GM21360 (cell line): Measurements from ENCODE around the gene MTX3.
A peak's percentile ranks its signal among the peaks of the same experiment; 100 is the strongest.

ENCODE experiments used
- ATAC-seq: cut with Tn5 transposase; IDR thresholded peaks from one replicate; pipeline ENCODE4 v1.9.1; 2021; ENCODE audit warnings: mild to moderate bottlenecking, moderate library complexity; ENCODE audit not compliant: unreplicated experiment

Gene MTX3, protein sequence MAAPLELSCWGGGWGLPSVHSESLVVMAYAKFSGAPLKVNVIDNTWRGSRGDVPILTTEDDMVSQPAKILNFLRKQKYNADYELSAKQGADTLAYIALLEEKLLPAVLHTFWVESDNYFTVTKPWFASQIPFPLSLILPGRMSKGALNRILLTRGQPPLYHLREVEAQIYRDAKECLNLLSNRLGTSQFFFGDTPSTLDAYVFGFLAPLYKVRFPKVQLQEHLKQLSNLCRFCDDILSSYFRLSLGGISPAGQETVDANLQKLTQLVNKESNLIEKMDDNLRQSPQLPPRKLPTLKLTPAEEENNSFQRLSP

DNA sequence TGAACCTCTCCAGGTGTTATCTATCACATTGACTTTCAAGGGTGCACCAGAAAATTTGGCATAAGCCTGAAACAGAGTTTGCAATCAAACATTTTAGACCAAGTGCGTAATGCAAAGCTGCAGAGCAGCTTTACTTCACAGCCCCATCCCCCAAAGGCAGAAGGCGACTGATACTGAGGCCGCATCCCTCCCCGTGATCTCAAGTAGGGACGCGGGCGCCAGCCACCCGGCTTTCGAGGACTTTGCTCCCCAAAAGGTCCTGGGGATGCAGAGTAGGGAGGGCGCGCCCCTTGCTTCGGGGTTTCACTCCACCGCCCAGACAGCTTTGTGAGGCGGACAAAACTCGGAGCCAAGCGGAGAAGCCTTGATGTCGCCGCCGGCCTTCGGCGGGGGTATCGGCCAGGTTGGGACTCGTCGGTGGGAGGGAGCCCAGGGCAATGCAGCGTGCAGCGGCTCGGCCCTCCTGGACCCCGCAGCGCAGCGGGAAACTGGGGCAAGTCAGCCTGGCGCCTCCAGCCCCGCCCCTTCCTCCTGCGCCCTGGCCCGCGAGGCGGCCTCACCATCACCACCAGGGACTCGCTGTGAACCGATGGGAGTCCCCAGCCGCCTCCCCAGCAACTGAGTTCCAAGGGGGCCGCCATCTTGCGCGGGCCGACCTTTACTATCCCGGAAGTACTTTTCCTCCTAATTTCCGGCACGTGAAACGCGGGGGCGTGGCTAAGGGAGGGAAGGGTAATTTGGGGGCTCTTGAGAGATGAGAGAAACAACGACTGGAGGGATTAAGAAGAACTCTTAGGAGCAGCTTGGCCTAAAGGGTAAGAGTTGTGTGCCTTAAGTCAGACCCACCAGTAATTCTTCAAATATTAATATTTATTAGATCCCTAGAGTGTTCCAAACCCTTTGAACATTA lies at the start of gene MTX3:
TSS of gene MTX3 (minus strand) at position 665 of the 910 bp plus-strand sequence. CDS start at position 641, 24 bp downstream.
- ATAC-seq, result peak; percentile 72

DNA sequence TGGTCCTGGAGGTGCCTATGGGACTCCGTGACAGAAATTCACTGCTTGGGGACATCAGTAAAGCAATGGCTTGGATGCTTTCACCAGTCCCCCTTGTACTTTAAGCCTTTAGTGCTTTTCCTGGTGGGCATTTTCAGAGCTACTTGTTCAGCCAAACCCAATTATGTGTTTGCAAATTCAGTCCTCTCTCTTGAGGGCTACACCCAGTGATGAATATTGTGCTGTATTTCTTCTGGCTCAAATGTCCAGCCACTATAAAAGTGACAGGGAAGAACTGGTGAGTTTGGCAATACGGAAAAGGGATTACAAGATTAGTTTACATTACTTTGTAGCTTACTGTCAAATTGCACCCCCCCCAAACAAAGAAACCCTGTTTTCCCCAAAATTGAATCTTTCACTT lies 48.6 kb upstream of the MTX3 start:
- ATAC-seq, result no peak

DNA sequence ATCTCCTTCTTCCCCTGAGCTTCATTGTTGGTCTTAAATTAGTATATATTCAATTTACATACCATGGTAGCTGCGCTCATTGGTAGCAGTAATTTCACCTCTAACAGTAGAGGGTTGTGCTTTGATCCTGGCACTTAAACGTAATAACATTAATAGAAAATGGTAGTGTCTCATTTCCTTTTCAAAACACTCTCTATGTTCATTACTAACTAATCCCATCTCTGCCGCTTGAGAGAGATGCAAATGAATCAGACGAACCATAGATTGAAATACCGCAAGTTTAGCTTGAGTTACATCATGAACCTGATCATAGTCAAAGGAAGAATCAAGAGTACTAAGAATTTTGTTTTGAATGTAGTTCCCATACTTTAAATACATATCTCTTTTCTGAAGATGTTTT lies 46.3 kb upstream of the MTX3 start:
- ATAC-seq, result no peak

DNA sequence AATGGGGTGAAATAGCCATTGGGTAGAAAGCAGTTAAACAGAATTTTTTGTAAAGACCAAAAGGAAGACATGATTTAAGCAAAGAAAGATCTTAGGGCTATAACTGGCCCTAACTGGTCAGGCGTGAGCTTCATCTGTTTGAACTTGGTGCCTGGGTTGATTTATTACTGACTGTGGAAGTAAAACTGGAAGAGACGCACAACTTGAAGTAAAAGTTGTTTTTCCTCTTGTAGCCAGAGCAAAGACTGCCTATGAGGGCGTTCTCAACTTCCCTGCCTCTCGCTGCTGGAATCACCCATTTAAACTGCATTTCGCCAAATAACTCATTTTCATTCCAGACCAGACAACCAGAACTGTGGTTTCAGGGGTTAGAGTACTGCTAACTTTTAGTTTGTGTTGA lies 45.6 kb upstream of the MTX3 start:
- no peak for ATAC-seq

DNA sequence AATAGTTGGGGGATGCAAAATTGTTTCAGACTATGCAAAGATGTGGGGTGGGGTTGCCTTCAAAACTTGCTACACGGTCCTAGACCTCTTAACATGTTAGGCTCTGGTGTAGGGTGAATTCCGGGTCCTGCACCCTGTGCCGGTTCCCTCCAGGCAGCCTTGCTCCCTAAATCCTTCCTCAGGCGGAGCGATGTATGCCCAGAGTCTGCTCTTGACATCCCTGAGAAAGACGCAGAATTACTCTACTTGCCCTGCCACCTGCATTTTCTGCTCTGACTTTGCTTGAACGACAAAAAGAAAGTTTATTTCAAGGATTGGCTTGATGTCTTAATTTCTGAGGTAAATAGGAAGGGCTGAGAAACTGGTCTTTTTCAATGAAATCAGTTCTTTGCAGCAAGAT lies 44.8 kb upstream of the MTX3 start:
- ATAC-seq, result no peak

DNA sequence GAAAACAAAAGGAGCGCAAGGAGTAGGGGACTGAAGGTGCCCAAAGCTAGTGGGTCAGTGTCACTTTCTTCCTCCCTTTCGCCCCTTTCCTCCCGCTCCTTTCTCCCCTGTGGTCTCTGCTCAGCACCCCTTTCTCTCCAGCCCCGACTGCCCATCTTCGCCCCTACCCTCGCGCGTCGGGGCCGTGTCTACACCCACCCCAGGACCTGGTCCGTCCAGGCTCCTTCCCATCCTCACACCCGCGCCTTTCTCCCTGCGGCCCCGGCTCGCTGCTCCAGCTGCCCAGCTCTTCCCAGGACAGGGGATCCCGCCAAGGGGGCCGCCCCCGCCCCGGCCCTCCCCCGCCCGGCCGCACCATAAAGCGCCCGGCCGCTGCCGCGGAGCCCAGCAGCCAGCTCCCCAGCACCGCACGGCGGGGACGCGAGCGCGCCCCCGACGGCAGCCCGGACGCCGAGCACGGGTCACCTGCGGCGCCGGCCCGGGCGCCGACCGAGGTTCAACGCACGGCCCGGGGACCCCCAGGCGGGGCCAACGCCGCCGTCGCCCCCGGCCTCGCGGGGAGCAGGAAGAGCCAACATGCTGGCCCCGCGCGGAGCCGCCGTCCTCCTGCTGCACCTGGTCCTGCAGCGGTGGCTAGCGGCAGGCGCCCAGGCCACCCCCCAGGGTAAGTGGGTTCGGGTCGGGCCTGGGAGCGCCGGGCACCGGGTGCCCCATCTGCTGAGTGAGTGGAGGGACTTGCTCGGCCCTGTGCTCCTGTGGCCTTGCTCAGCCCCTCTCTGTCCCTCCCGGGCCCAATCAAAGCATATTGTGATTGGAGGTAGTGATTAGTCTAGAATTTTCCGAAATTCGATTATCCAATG lies 44.1 kb upstream of the MTX3 start, which contains the start of gene THBS4:
TSS of gene THBS4 (plus strand) at position 387 of the 860 bp plus-strand sequence. CDS start at position 577, 190 bp downstream.
- ATAC-seq, result no peak

DNA sequence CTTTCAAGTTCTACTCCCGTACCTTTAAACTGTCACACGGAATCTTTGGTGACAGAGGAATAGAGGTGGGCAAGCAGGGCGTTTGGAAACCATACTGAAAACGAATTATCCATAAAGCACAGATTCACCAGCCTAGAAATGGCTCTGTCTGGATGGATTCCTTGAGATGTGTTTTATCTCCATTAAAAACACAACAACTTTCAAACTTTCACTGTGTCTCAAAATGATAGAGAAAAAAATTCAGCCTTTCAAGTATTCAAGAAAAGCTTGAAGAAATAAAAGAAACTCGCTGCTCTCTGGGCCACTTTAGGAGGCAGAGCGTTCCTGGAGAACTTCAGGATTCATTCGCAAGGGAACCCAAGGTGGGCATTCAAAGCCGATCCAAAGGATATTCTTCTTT lies 43.5 kb upstream of the MTX3 start:
- ATAC-seq, result no peak

DNA sequence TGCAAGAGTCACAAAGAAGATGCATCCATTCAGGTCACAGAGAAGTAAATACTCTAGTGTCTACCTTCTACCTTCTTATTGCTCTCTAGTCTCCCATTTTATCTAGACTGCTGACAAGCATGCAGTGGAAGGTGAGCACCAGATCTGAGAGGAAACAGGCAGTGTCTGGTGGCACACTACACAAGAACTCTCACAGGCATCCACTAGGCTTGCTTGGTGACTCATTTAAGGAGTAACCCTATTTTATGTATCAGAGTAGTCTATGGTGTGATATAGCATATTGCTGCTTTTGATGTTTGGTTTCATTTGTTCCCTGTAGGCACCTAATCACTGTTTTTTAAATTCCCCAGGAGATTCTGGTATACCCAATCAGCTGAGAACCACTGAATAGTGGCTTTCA lies 42.5 kb upstream of the MTX3 start:
- ATAC-seq, result no peak

DNA sequence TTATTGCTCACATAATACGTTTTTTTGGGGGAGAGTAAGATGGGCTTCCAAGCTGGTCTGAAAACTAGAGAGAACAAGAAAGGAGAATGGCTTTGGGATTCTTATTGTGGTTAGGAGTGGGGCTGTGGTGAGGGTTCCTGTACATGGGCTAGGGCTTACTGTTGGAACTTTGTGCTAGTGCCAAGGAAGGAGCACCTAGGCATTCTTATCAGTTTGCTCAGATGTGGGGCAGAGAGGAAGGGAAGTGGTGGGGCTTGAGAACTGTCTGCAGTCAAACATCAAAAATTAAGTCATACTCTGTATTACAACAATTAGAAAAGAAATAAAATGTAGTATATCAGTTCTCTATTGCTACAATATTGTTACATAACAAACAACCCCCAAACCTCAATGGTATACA lies 40.0 kb upstream of the MTX3 start:
- no peak for ATAC-seq

DNA sequence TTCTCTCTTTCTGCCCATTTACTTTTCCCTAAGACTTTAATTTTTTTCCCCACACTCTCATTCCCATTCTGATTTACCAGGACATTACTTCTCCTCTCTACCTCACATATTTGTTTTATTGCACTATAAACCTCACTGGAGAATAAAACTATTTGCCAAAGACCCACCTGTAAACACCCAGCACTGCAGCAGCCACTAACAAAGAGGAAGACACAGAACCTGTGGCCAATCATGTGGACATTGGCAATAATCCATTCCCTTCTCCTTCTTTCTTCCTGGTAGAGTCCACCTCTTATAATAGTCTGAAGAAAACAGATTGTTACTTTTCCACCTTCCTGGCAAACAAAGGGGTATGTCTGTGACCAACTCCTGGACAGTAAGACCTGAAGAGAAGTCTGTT lies 35.8 kb upstream of the MTX3 start:
- ATAC-seq, result no peak

DNA sequence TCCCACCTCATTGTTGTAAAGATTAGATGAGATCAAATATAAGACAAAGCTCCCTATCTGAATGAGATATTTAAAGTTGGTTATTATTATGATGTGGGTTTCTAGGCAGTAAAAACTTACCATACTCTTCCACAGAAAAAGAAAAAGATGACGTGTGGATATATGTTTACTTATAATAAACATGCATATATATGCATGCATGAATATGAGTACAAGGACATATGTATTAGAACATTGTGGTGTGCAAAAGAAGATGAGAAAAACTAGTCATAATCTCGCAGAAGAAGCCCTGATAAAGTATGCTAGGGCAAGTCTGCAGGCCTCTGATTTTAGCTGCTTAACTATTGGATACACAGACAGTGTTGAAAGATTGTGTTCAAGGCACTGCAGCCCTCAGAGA lies 34.0 kb upstream of the MTX3 start:
- ATAC-seq, result no peak

DNA sequence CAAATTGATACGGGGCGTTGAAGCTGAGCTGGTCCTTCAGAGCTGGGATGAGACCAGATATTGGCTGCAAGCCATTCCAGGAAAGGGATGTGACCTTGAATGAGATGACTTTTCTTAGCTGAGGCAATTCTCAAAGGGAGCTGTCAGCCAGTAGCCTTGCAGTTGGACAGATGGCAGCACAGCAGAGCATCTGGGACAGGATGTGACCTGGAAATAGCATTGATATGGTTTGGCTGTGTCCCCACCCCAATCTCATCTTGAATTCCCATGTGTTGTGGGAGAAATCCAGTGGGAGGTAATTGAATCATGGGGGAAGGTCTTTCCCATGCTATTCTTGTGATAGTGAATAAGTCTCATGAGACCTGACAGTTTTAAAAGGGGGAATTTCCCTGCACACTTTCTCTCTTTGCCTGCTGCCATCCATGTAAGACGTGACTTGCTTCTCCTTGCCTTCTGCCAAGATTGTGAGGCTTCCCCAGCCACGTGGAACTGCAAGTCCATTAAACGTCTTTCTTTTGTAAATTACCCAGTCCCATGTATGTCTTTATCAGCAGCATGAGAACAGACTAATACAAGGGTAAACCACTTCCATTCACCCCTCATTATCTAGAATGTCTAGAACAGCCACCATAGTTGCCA lies 19.8 kb upstream of the MTX3 start:
- no peak for ATAC-seq

DNA sequence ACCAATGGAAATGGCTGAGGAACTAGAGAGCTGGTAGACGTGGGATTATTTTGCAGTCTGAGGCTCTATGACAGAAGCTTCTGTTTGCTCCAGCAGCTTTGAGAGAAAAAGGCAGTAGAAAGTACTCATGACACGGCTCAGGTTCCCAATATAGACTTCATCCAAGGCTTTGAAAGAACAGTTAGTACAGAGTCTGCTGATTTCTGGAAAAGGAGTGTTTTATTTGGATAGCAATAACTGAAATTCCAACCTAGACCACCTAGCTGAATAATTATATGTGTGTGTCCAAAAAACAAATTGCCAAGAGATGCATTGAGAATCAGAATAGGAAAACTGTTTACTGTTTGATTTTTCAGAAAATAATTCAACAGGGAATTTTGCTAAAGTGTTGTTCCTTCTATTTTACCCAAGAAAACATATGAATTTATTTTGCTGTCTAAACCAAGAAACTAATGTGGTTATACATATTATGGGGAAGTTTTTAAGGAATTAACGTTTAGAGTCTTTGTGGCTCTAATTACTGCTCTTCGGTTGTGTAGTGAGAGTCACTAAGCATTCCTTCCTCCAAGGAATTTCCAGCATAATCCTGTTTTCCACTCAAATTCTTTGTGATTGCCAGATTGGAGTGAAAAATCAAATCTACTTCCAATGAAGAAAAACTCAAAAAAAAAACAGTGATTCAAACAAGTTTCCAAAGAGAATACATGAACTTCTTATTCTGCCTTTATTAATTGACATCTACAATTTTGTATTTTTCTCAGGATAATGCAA lies 18.1 kb upstream of the MTX3 start:
- ATAC-seq, result no peak

DNA sequence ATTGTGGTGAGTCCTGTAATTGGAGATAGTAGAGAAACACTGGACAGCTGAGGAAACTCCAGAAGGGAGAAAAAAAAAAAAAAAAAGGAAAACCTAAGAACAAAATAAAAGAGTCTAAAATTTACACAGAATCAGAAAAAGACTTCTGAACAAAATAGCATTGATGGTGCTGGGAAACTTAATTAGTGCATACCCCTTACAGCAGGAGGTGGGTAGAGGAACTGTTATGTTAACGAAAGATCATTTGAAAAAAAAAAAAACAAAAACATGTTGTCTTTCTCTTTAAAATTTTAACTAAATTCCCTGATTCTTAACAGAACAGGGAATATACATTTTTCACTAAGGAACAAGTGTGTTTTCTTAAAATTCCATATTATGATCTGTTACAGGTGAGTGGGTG lies 11.6 kb upstream of the MTX3 start:
- ATAC-seq, result no peak

DNA sequence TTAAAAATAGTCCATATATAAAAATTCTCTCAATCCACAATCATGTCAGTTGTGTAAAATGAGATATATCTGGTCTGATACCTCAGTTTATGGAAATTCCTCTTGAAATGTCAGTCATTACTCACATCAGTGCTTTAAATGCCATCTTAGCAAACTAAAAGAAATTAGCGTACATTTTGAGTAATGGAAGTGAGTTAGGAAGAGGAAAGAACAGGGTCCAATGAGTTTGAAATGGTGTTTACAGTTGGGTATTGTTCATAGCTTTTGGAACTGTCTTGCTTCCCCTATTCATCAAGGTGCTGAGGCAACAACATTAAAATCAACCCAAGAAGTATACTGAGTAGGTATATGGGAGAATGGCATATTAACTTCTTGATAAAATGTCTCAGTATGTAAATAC lies 8.7 kb upstream of the MTX3 start:
- no peak for ATAC-seq

DNA sequence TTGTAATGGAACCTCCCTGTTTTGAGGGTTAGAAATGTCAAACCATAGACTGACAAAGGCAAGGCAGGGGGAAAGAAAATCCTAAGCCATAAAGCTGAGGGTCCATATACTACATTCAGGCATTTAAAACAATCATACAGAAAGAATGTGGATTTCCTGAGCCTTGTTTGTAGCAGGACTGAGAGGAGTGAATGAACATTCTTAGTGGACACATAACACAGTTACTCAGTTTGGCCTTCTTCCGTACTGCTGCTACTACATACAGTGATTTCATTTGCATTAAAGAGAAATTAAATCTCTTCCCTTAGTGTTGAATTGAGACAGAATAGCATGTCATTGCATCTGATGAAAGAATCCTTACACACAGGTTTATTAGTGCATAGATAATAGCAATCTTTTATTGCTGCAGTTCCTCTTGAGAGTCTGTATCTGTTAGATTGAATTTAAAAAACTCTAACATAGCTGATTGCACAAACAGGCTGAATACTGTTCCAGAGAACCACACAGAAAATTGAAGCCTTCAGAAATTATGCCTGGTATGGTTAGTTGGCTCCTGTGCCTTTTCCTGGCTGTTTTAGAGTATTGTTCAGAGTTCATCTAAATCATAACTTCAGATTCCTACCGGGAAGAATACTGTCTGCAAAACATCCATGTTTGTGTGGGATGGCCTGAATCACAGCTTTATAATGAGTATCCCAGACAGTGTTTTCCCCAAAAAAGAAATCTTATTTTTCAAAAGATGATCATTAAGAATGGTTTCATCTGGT lies 2.0 kb upstream of the MTX3 start:
- no peak for ATAC-seq

DNA sequence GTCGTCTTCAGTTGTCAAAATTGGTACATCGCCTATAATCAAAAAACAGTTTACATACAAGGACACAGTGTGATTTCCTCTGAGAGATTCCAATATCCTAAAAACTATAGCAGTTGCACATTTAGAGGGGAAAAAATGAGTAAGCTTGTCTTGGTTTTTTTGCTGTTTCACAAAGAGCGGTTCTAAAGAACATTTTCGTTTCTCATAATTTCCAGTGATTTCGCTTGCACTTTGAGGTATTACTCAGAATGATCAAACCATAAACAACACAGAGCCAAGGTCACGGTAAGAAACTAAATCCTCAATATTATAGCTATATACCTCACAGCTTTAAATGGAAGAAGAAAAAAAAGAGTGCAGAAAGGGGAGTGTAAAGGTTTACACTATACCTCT lies 861 bp downstream of the MTX3 start:
- ATAC-seq, result peak; percentile 42

DNA sequence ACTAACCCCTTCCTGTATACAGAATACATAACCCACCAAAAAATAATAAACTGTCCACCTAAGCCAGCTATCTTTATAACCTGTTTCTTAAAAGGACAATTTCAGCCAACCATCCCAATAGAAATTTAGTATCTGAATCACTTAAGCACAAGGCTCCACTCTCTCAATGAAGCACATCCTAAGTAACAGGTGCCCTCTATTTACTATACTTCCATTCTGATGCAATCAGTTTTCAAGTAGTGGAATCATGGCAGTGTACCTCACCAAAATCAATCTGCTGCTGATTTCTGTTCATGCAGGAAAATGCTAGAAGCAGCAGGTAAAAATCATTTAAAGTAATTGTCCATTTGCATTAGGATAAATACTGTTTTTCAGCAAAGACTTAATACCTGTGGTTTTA lies 4.8 kb downstream of the MTX3 start:
- ATAC-seq, result no peak

DNA sequence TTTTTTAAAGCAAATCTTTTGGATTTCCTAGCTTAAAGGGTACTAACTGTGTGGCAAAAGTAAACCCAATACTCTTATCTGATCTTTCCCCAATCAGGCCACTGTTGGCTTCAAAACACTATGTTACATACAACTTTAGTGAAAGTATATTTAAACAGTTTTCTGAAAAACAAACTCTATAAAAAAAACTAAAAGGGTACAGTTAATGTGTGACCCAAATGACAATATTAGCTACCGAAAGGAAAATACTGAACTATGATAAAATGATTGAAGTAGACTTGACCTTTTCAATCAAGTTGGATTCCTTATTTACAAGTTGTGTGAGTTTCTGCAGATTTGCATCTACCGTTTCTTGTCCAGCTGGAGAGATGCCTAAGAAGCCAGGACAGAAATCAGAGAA lies 5.8 kb downstream of the MTX3 start:
- ATAC-seq, result no peak
